Left colon (tissue), 2 donors: ENCODE data around the gene AP3S1. TPM values are rescaled to one million over a fixed set of nuclear protein-coding genes. Genes with fewer than 3 reads are reported as not detected.

Source experiments
- ATAC-seq: fragments of 200-7000 bp; cut with Tn5 transposase; one replicate; pipeline ENCODE4 v1.9.1; 2020; ENCODE audit warnings: mild to moderate bottlenecking, moderate library complexity
- DNase-seq, 2 donors: peaks; one replicate each; pipeline ENCODE4 v3.0.0-alpha.2; 2020
- intact Hi-C, 2 donors: fragments of 100-400 bp; cut with DNase I in 1 of 2; cut with micrococcal nuclease in 1 of 2; formaldehyde crosslinking; loops; one replicate each; pipeline versions ENCODE4 v1.11.2 to v1.14.0; 2022; cut with DNase I, micrococcal nuclease
- total RNA-seq, 2 donors: library from RNA; stranded (reverse); fragmentation: NEBNext Ultra II Directional; extraction: Animal tissue kit (Norgen Biotek cat#: 25700); gene quantifications; one replicate each; pipeline ENCODE4 v1.2.1, GENCODE V29; 2021
- donor health status: DM: no; HTN: no; CAD: no.
- donor health status: DM: yes; HTN: yes; CAD: no.

Gene AP3S1
- total RNA-seq, 2 donors from 2014 or later, result 73.4 to 90.4 TPM

DNA sequence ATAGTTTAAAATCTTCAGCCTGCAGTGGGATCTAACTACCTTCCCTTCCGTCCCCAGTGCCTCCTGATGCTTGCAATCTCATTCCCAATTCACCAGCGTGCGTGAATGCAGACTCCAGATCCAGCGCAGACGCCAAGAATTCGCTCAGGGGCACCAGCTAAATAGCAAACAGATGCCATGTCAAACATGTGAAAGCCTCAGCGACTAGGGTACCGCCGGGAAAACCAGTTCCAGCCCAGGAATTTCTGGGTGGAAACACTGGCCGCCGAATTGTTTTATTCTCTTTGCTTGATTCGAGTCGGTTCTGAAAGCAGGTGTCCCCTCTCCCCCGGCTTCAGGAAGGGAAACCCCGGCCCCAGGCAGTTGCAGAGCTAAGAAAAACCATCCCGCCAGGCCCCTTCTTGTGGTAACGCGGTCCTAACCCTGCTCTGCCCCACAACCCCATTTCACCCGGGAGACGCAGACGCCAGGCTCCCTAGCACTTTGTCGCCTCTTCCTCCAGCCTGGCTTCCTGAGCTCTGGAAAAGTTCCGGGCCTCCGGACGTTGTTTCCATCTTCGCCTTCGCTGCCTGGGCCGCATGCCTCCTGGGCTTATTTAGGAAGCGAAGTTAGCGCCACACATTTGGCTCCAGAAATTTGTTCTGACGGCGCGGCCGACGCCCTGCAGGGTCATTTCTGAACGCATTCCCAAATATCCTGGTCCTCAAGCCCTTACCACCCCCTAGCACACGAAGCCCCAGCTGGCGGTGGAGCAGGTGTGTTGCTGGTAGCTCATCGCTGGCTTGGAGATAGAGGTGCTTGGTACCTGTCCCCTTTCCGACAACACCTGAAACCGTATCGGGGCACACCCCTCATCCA lies 119.9 kb downstream of the AP3S1 start:
- no peak for ATAC-seq
- intact Hi-C loops, result no loop called here
- no peak for DNase-seq

DNA sequence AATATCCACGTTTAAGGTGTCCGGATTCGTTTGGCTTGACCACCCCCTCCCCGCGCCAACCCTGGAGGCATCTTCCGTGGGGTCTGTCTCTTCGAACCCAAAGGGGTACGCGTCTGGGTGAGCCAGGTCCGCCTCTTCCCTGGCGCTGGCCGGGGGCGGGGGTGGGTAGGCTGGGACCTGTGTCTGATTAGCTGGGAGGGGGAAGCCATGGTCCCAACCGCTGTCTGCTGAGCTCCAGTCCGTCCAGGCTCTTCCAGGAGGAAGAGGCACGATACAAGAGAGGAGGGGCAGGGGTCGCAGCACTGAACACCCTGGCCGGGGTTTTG lies 120.5 kb downstream of the AP3S1 start, which contains the start of gene LVRN:
TSS of gene LVRN (plus strand) at position 237 of the 326 bp plus-strand sequence. CDS start 143 bp downstream, outside the sequence.
- DNase-seq (no peak), ATAC-seq (no peak)
- intact Hi-C loops, result no loop called here

DNA sequence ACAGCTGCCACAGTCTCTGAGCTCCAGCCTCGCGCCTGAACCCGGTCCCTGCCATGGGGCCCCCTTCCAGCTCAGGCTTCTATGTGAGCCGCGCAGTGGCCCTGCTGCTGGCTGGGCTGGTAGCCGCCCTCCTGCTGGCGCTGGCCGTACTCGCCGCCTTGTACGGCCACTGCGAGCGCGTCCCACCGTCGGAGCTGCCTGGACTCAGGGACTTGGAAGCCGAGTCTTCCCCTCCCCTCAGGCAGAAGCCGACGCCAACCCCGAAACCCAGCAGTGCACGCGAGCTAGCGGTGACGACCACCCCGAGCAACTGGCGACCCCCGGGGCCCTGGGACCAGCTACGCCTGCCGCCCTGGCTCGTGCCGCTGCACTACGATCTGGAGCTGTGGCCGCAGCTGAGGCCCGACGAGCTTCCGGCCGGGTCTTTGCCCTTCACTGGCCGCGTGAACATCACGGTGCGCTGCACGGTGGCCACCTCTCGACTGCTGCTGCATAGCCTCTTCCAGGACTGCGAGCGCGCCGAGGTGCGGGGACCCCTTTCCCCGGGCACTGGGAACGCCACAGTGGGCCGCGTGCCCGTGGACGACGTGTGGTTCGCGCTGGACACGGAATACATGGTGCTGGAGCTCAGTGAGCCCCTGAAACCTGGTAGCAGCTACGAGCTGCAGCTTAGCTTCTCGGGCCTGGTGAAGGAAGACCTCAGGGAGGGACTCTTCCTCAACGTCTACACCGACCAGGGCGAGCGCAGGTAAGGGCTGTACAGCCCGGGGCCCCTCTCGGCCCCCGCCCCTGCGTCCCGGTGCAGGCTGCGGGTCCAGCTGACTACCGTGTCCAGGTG lies 121.0 kb downstream of the AP3S1 start:
- ATAC-seq (no peak), DNase-seq (peak in 1 of 2 donors; percentile 9)
- intact Hi-C loops, result no loop called here

DNA sequence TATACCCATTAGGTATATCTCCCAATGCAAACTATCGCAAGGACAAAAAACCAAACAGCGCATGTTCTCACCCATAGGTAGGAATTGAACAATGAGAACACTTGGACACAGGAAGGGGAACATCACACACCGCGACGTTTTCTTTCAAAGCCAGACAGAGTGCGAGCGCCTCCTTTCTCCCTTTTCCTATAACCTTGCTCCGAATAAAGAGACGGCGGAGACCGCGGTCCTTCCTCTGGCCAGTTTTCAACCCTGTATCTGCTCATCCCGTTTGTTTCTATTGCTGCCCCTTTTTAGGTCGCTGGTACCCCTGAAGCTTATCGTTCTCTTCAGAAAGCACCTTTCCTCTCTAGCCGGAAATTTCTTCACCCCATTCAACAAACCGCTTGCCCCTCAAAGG lies 121.8 kb downstream of the AP3S1 start:
- intact Hi-C loops, result no loop called here
- ATAC-seq (no peak), DNase-seq (no peak)

Other genes with a start within 250 kb of the AP3S1 start
- 1 to 10 TPM; 1.7 to 2.2 TPM for gene TICAM2, start 239.5 kb upstream of the AP3S1 start, total RNA-seq
- 100 to 1,000 TPM; 108 to 125 TPM for gene TMED7, start 215.9 kb upstream of the AP3S1 start, total RNA-seq
- under 1 TPM; 0.55 to 0.95 TPM for gene CDO1, start 25.3 kb upstream of the AP3S1 start, total RNA-seq
- gene ATG12, start 370 bp upstream of the AP3S1 start, total RNA-seq, result 10 to 100 TPM; 31.2 to 32.8 TPM
- 1 to 10 TPM in 1 of 2 donors, under 1 TPM in 1; 0.52 to 2.8 TPM for gene LVRN, start 120.5 kb downstream of the AP3S1 start, total RNA-seq
- not detected for gene ARL14EPL, start 190.5 kb downstream of the AP3S1 start, total RNA-seq
- 10 to 100 TPM; 23.4 to 27.2 TPM for gene COMMD10, start 243.1 kb downstream of the AP3S1 start, total RNA-seq